Activated CD8-positive, alpha-beta memory T cell treated with anti-CD3 and anti-CD28 coated beads, Interleukin-2, amount 50 U/mL, for 48 hours (primary cell): ENCODE measurements around the gene SIL1.
"Not testable (repeated sequence)": the region's sequence is repeated elsewhere in the genome, so short reads cannot be mapped to it uniquely, and the experiment has no call there.

ENCODE experiments used
- DNase-seq: peaks from one replicate; pipeline ENCODE4 v3.0.0-alpha.2; 2020

Gene SIL1

GRCh38 chr5:138935466-138935865 lies 262.7 kb downstream of the SIL1 start:
- DNase-seq: peak; percentile 44

DNA sequence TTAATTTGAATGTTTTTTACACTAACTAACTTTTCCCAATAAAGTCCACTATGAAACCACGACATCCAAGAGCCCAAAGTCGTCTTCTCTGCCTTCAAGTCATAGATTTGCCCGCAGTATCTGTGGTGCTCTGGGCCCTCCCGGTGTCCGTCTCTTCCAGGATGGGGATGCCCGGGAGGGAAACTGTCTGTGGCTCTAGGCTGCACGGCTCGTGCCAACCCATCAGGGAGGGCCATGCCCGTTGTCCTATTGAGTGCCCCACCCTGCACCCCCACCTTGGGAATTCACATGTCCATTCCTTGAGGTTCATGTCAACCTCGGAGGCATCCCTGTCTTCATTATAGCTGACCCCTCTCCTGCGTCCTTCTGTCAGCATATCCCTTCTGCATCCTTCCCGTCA lies 263.2 kb downstream of the SIL1 start:
- DNase-seq: no peak

GRCh38 chr5:138933522-138934290 lies 264.5 kb downstream of the SIL1 start:
- no peak for DNase-seq

- DNase-seq: peak; percentile 43
Measured at GRCh38 chr5:138932171-138932810, 265.9 kb downstream of the SIL1 start.

GRCh38 chr5:138930371-138931097 lies 267.6 kb downstream of the SIL1 start:
- DNase-seq: no peak

- DNase-seq: no peak
Measured at GRCh38 chr5:138929571-138929955, 268.6 kb downstream of the SIL1 start.

GRCh38 chr5:138927979-138928378 lies 270.2 kb downstream of the SIL1 start:
- no peak for DNase-seq

DNA sequence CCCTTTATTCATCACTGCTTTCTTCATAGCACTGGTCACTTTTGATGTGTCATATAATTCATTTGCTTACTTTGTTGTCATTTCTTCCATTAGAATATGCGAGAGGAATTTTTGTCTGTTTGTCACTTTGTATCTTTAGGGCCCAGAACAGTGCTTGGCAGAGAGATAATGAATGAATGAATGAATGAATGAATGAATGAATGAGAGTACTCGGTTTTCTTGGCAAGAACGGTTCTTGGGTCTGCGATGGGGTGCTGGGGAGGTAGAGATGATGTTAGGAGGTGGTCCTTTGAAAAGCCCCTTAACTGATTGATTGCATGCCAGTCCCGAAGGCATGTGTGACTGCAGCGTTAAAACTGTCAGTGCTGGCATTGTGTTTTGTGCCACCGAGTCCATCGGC lies 270.6 kb downstream of the SIL1 start:
- DNase-seq: no peak

GRCh38 chr5:138926688-138927448 lies 271.3 kb downstream of the SIL1 start:
- DNase-seq: no peak

DNA sequence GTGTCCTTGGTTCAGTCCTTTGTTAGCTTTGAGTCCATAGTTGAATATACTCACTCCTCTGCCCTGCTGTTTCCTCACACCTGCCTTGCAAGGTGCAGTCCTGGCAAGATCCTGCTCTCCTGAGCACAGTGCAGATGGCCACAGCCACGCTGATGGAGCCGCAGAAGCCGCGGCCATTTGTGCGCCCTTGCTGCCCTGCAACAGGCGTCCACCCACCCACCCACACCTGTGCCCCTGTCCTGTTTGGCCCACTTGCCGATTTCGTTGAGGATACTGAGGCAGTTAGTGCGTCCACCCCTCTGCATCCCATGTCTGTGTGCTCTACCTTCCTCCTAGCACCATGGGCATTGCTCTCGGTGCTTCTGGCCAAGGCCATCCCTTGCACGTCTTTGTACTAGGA lies 271.9 kb downstream of the SIL1 start:
- no peak for DNase-seq

DNA sequence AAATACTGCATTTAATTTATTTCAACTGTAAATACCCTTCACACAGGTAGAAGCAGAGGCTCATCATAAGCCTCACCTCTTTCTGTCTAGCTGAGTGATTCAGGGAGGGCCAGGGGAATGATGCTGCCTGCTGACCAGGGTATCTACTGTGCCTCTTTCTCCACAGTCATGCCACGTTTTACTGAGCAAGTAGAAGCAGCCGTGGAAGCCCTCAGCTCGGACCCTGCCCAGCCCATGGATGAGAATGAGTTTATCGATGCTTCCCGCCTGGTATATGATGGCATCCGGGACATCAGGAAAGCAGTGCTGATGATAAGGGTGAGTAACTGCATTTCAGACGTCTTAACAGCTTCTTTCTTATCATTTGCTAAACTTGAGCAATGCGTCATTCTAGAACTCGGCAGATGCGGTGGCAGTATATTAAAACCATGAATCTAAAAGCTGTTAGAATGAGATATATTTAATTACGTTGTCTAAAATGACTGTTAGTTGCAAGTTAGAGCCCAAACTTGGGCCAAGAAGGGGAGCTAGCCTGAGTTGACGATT lies 273.0 kb downstream of the SIL1 start:
- no peak for DNase-seq

DNA sequence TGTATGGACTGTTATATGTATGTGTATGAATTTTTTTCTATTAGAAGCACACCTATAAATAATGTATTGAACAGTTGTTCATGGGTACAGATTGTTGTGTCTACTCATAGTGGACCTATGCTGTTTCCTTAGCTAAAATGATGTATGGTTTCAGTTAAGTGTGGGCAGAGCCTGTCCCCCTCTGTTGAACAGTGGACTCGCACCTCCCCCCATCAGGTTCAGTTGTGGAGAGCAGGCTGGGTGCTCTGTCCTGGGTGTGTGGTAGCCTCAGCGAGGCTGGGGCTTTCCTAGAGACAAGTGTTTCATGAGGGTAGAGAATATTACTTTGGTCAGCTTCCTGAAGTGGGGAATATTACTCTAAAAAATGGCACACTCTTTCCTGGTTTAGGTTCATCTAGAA lies 275.7 kb downstream of the SIL1 start:
- no peak for DNase-seq

GRCh38 chr5:138921362-138921761 lies 276.8 kb downstream of the SIL1 start:
- DNase-seq: not testable (repeated sequence)

GRCh38 chr5:138920181-138920580 lies 278.0 kb downstream of the SIL1 start:
- DNase-seq: no peak

- DNase-seq: no peak
Measured at GRCh38 chr5:138918686-138919085, 279.5 kb downstream of the SIL1 start.

- no peak for DNase-seq
Measured at GRCh38 chr5:138914338-138914737, 283.8 kb downstream of the SIL1 start.

DNA sequence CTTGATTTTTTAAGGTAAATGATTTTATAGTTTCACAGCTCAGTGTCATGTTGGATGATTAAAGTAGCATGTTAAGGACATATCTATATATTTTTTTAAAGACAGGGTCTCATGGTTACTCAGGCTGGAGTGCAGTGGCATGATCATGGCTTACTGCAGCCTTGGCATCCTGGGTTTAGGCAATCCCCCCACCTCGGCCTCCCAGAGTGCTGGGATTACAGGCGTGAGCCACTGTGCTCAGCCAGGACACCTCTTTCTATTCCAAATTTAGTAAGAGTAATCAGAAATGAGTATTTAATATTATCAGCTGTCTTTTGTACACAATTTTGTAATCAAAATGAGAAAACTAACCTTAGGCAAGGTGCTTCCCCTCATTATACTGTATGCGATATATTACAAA lies 284.4 kb downstream of the SIL1 start:
- no peak for DNase-seq

GRCh38 chr5:138912093-138912492 lies 286.1 kb downstream of the SIL1 start:
- DNase-seq: no peak

GRCh38 chr5:138911441-138911840 lies 286.7 kb downstream of the SIL1 start:
- DNase-seq: no peak

DNA sequence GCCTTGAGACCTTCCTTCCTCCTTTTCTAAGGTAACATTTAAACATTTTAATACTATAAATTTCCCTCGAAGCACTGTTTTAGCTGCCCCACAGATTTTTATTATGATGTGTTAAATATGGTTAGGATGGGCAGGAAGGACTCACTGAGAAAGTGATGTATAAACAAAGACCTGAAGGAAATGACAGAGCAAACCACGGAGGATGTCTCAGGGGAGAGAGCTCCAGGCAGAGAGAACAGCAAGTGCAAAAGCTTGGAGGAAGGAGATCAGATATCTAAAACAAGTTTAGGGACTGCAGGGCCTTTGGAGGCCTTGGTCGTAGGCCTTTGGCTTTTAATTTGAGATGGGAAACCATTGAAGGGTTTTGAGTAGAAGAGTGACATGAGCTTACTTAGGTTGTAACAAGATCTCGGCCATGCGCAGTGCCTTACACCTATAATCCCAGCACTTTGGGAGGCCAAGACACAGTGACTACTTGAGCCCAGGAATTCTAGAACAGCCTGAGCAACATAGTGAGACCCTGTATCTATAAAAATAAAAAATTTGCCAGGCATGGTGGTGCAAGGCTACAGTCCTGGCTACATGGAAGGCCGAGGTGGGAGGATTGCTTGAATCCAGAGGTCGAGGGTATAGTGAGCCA lies 287.5 kb downstream of the SIL1 start:
- DNase-seq: no peak

- no peak for DNase-seq
Measured at GRCh38 chr5:138909734-138910133, 288.4 kb downstream of the SIL1 start.

DNA sequence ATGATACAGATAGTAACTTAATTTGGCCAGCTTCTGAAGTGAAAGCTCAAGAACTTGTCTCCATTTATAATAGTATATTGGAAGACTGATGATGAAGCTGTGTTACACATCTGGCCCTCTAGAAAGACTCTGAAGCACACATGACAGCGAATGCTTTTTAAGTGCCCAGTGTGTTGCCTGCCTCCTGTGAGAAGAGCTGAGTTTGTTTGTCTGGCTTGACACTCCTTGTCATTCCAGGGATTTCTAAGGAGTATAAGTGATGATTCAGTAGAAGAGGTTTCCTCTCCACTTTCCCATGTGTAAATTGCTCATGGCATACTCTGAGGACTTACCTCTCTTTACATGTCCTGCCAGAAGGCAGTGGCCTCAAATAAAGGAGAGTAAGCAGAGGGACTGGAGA lies 292.6 kb downstream of the SIL1 start:
- DNase-seq: no peak
